Testis (tissue), 2 donors: ENCODE measurements around the gene AFG1L.

Experiments
- CTCF ChIP-seq, 3 experiments: fragments of 450-650 bp in 2 of 3; fragments of 200-600 bp in 1 of 3; sonication (generic) in 1 of 3; IDR thresholded peaks; one replicate each; pipeline ENCODE4 v1.5.1; 2016 to 2019; ENCODE audit warnings: antibody characterized with exemption in 3 of 3, mild to moderate bottlenecking in 2 of 3, moderate library complexity in 1 of 3
- POLR2A ChIP-seq: fragments of 450-650 bp; IDR thresholded peaks from one replicate; pipeline ENCODE4 v1.6.1; 2017; ENCODE audit warnings: antibody characterized with exemption, mild to moderate bottlenecking, moderate library complexity

DNA sequence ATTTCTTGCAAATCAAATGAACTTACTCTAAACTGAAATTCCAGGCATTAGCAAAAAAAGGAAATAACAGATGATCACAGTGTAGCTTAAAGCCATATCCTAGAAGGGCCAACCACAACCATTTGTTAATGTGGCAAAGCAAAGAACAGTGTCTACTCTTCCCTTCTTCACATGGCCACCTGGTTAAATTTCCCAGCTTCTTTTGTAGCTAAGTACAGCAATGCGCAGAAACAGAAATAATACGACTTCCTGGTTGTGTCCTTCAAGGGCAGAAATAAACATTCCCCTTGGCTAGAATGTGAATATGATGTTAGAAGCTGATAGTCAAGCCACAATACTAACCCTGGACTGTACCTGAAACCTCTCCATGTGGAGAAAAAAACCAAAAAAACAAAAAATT lies 43.6 kb upstream of the AFG1L start:
- TF ChIP-seq CTCF (IDR thresholded peaks at IDR 0.05), result no peak
- TF ChIP-seq POLR2A, result no peak
